K562 (cell line): ENCODE measurements around the gene FXYD4. TPM values are rescaled to one million over a fixed set of nuclear protein-coding genes. Genes with fewer than 3 reads are reported as not detected.

Experiments
- ADNP ChIP-seq: fragments of 200-800 bp; sonication (Bioruptor generic); IDR thresholded peaks from 2 replicates; pipeline ENCODE4 v1.6.1; 2016; ENCODE audit warnings: missing genetic modification characterization, missing compliant biosample characterization
- ASH1L ChIP-seq: fragments of 450-650 bp; IDR thresholded peaks from 2 replicates; pipeline ENCODE4 v1.6.1; 2018; ENCODE audit warnings: borderline replicate concordance, mild to moderate bottlenecking, low read depth; ENCODE audit not compliant: partially characterized antibody
- ATF1 ChIP-seq, 2 experiments: fragments of 450-650 bp in 1 of 2; IDR thresholded peaks; 2 replicates each; pipeline ENCODE4 v1.6.1; 2016; ENCODE audit warnings: missing compliant biosample characterization in 1 of 2, missing genetic modification characterization in 1 of 2
- CCAR2 ChIP-seq: fragments of 200-400 bp; formaldehyde crosslinking; IDR thresholded peaks from 2 replicates; pipeline ENCODE4 v1.6.1; 2017; ENCODE audit warnings: mild to moderate bottlenecking, low read depth, low read length
- FOXK1 ChIP-seq: sonication (generic); formaldehyde crosslinking; IDR thresholded peaks from 2 replicates; pipeline ENCODE4 v1.8.0; 2022; ENCODE audit warnings: missing genetic modification reagents, mild to moderate bottlenecking, borderline replicate concordance
- HNRNPUL1 ChIP-seq: fragments of 200-400 bp; formaldehyde crosslinking; IDR thresholded peaks from 2 replicates; pipeline ENCODE4 v1.6.1; 2017; ENCODE audit warnings: low read length
- KLF16 ChIP-seq: IDR thresholded peaks from 2 replicates; pipeline ENCODE4 v1.6.1; 2016; ENCODE audit warnings: antibody characterized with exemption
- NFATC3 ChIP-seq: fragments of 450-650 bp; IDR thresholded peaks from 2 replicates; pipeline ENCODE4 v1.6.1; 2017; ENCODE audit warnings: mild to moderate bottlenecking
- NFRKB ChIP-seq: fragments of 450-650 bp; IDR thresholded peaks from 2 replicates; pipeline ENCODE4 v1.6.1; 2016; ENCODE audit warnings: low read depth
- POLR3G ChIP-seq: IDR thresholded peaks from 2 replicates; pipeline ENCODE4 v1.6.1; 2011; ENCODE audit not compliant: insufficient read length, insufficient replicate concordance; ENCODE audit errors: extremely low read depth
- RFX7 ChIP-seq: fragments of 250-450 bp; sonication (Bioruptor Pico); IDR thresholded peaks from 2 replicates; pipeline ENCODE4 v1.5.1; 2021; ENCODE audit warnings: mild to moderate bottlenecking
- TCFL5 ChIP-seq: fragments of 250-450 bp; sonication (Bioruptor Pico); conservative IDR thresholded peaks from 2 replicates; pipeline ENCODE4 v1.6.1; 2021; ENCODE audit warnings: mild to moderate bottlenecking, moderate library complexity, matching md5 sums
- ZC3H11A ChIP-seq: IDR thresholded peaks from 2 replicates; pipeline ENCODE4 v1.6.1; 2012; ENCODE audit warnings: low read depth, low read length, improper control_type of control experiment
- polyA plus RNA-seq, 8 experiments: library from polyadenylated mRNA; depleted of rRNA in 4 of 8; stranded (reverse) in 5 of 8; unstranded in 3 of 8; fragments of >200 nt; fragmentation: Nextera tagmentation in 2 of 8; fragmentation: Illumina TruSeq in 1 of 8; extraction: Ambion mirVana in 2 of 8; extraction: Trizol in 1 of 8; gene quantifications; 2 replicates each; pipeline versions ENCODE4 v1.2.1 to v1.2.3, GENCODE V29; 2011 to 2014; ENCODE audit warnings: inconsistent platforms in 1 of 8, missing spikeins in 1 of 8
- total RNA-seq, 7 experiments: library from RNA; depleted of rRNA in 6 of 7; stranded (reverse); fragments of >200 nt in 6 of 7; fragmentation: Illumina TruSeq in 2 of 7; extraction: Trizol in 2 of 7; gene quantifications; 2 replicates each; pipeline versions ENCODE4 v1.2.1 to v1.2.3, GENCODE V29; 2011 to 2021; ENCODE audit warnings: low replicate concordance in 1 of 7
- TF ChIP-seq, protein P1 (sequence below): fragments of 250-450 bp; sonication (Bioruptor Pico); IDR thresholded peaks from 2 replicates; pipeline ENCODE4 v1.8.0; 2021; ENCODE audit warnings: borderline replicate concordance, mild to moderate bottlenecking, moderate library complexity; ENCODE audit not compliant: poor library complexity, severe bottlenecking
- TF ChIP-seq, protein P2 (sequence below): sonication (generic); formaldehyde crosslinking; IDR thresholded peaks from 2 replicates; pipeline ENCODE4 v1.8.0; 2023; ENCODE audit warnings: mild to moderate bottlenecking, missing genetic modification reagents
- TF ChIP-seq, protein P3 (sequence below), 2 experiments: fragments of 250-450 bp in 1 of 2; fragments of 450-650 bp in 1 of 2; sonication (Bioruptor Pico) in 1 of 2; IDR thresholded peaks; 2 replicates each; pipeline versions ENCODE4 v1.6.1 to v1.8.0; 2016 to 2021; ENCODE audit warnings: mild to moderate bottlenecking in 2 of 2, moderate library complexity in 2 of 2, missing compliant biosample characterization in 1 of 2, missing genetic modification characterization in 1 of 2

FXYD4 gene
- total and polyA plus RNA-seq, 9 of the 15 experiments (the other 6 are each of a cell fraction or from before 2014, with no cell fraction given): not detected

DNA sequence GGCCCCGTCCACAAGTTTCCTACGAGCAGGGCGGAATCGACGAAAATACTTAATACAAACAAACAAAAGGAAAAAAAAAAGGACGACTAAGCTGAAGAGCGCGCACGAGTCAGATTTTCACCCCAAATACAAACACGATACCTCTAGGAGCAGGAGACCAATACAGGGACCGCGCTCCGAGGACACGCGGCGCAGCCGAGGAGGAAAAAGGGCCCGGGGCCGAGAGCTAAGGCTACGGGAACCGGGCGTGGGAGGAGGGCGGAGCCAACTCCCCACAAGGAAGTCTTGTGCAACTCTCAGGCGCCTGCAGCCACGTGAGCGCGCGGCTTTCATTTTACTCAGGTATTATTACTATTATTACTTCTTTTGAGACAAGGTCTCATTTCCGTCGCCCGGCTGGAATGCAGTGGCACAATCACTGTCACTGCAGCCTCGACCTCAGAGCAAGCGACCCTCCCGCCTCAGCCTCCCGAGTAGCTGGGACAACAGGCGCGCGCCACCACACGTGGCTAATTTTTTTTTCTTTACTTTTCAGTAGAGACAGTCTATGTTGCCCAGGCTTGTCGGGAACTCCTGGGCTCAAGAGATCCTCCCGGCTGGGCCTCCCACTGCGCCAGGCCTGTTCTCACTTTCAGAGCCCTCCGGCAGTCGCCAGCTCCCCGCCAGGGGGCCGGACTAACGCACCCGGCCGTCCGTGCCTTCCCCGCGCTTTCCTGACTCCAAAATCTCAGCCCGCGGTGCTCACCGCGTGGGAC lies 36.3 kb downstream of the FXYD4 start (continued):
- TF ChIP-seq, protein P1, sequence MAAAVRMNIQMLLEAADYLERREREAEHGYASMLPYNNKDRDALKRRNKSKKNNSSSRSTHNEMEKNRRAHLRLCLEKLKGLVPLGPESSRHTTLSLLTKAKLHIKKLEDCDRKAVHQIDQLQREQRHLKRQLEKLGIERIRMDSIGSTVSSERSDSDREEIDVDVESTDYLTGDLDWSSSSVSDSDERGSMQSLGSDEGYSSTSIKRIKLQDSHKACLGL (CRISPR knock-in tag): peak; percentile 52
- TF ChIP-seq, protein P2, sequence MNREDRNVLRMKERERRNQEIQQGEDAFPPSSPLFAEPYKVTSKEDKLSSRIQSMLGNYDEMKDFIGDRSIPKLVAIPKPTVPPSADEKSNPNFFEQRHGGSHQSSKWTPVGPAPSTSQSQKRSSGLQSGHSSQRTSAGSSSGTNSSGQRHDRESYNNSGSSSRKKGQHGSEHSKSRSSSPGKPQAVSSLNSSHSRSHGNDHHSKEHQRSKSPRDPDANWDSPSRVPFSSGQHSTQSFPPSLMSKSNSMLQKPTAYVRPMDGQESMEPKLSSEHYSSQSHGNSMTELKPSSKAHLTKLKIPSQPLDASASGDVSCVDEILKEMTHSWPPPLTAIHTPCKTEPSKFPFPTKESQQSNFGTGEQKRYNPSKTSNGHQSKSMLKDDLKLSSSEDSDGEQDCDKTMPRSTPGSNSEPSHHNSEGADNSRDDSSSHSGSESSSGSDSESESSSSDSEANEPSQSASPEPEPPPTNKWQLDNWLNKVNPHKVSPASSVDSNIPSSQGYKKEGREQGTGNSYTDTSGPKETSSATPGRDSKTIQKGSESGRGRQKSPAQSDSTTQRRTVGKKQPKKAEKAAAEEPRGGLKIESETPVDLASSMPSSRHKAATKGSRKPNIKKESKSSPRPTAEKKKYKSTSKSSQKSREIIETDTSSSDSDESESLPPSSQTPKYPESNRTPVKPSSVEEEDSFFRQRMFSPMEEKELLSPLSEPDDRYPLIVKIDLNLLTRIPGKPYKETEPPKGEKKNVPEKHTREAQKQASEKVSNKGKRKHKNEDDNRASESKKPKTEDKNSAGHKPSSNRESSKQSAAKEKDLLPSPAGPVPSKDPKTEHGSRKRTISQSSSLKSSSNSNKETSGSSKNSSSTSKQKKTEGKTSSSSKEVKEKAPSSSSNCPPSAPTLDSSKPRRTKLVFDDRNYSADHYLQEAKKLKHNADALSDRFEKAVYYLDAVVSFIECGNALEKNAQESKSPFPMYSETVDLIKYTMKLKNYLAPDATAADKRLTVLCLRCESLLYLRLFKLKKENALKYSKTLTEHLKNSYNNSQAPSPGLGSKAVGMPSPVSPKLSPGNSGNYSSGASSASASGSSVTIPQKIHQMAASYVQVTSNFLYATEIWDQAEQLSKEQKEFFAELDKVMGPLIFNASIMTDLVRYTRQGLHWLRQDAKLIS (CRISPR knock-in tag): 0 out of 2 replicates have a peak, but pooled peaks have one; percentile 12
- TF ChIP-seq POLR3G (no peak), TCFL5 (CRISPR knock-in tag) (no peak), ADNP (tag) (no peak), FOXK1 (CRISPR knock-in tag) (peak; percentile 96; the same call in 1 of the 2 replicates), ASH1L (no peak), NFATC3 (peak; percentile 56; the same call in 1 of the 2 replicates), HNRNPUL1 (0 out of 2 replicates have a peak, but pooled peaks have one; percentile 49), CCAR2 (no peak), RFX7 (no peak), ATF1 (CRISPR knock-in tag; IDR thresholded peaks at IDR 0.05) (0 out of 2 replicates have a peak, but pooled peaks have one; percentile 12), ATF1 (tag; IDR thresholded peaks at IDR 0.05) (peak; percentile 79), ZC3H11A (0 out of 2 replicates have a peak, but pooled peaks have one; percentile 22), KLF16 (peak; percentile 22; the same call in 1 of the 2 replicates), NFRKB (peak; percentile 80)
- TF ChIP-seq, protein P3, sequence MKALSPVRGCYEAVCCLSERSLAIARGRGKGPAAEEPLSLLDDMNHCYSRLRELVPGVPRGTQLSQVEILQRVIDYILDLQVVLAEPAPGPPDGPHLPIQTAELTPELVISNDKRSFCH (CRISPR knock-in tag; IDR thresholded peaks at IDR 0.05): no peak
- TF ChIP-seq, protein P3 (tag; IDR thresholded peaks at IDR 0.05): peak; percentile 78; the same call in 1 of the 2 replicates
